Activated CD8-positive, alpha-beta memory T cell treated with anti-CD3 and anti-CD28 coated beads for 36 hours (primary cell): ENCODE data around the gene PARVA. TPM values are rescaled to one million over a fixed set of nuclear protein-coding genes. Genes with fewer than 3 reads are reported as not detected.

ENCODE experiments used
- CTCF ChIA-PET: fragments of 350-600 bp; sonication (Branson Sonifier 250); formaldehyde crosslinking; loops from one replicate; lab custom pipeline; 2021; ENCODE audit warnings: antibody characterized with exemption; lab: Charles Lee
- POLR2A ChIA-PET: fragments of 350-600 bp; sonication (Branson Sonifier 250); formaldehyde crosslinking; loops from one replicate; lab custom pipeline; 2021; ENCODE audit warnings: antibody characterized with exemption; lab: Charles Lee
- total RNA-seq, 2 experiments: library from RNA; stranded (reverse); gene quantifications; one replicate each; pipeline ENCODE4 v1.2.3, GENCODE V29; 2021

The PARVA gene
- total RNA-seq, 2 experiments from 2014 or later, result 0.06 TPM; not detected in 1

GRCh38 chr11:12472401-12473005 lies 95.1 kb downstream of the PARVA start:
- ChIA-PET POLR2A (no interaction called here), CTCF (no interaction called here)

DNA sequence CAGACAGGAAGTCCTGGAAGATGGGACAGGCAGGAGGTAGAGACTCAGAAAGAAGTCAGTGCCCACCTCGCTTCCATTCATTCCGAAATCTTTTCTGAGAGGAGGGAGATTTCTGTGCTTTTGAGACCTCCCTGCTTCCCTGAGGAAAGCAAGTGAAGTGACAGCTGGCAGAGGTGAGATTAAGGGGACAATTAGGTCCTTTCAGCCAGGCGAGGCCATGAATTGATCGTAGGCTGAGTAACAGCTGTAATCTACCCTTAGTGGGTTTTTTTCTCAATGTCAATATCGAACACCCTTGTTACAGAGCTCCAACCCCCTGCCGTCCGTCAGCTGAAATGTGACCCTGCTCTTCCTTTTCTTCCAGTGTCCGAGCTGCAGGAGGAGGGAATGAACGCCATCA lies 96.0 kb downstream of the PARVA start:
- CTCF ChIA-PET, result no interaction called here
- POLR2A ChIA-PET, result no interaction called here

DNA sequence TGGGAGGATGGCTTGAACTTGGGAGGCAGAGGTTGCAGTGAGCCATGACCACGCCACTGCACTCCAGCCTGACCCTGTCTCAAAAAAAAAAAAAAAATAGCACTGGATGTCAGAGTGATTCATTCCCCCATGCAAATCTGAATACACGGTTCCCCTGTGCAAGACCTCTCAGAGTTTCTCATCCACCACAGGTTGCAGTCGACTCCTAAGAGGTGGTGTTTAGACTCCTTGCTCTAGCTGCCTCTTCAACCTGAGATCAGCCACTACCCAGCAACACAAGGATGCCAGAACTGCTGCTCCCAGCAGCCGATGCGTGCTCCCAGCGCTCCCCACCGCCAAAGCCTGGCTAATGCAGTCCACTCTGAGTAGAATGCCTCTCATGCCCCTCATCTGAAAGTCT lies 97.5 kb downstream of the PARVA start:
- ChIA-PET CTCF (no interaction called here), POLR2A (no interaction called here)

- CTCF ChIA-PET, result no interaction called here
- POLR2A ChIA-PET, result no interaction called here
Measured at GRCh38 chr11:12478743-12479142, 101.4 kb downstream of the PARVA start.

DNA sequence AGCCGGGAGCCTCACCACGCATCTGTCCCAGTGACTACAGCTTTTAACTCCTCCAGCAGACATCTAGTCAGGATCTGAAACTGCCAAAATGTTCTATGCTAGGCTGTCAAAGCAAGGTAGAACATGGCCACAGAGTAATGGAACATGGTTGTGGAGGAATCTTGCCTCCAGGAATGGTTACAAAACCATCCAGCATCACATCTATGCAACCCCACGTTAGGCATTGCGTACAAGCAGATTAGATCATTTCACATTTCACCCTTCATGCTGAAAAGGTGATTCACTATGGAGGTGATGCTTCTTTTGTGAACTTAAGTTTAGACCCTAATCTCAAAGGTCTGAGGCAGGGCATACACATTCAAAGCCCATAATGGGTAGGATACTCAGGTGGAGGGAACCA lies 103.0 kb downstream of the PARVA start:
- ChIA-PET CTCF (no interaction called here), POLR2A (no interaction called here)

DNA sequence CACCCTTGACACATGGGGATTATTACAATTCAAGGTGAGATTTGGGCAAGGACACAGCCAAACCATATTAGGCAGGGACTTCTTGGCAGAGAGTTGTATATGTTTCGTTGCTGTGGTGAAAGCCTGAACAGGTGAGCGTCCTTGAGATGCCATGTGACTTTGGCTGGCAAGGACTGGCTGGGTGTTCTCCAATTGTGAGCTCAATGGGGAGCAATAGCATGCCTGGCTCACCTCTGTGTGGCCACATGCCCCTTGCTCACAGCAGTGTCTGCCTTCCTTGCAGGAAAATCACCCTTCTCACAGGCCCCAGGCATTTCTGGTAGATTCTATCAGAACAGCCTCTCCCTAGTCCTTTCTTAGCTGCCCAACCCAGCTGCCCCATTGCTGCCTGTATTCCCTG lies 105.5 kb downstream of the PARVA start:
- ChIA-PET CTCF (no interaction called here), POLR2A (no interaction called here)

- ChIA-PET CTCF (no interaction called here), POLR2A (no interaction called here)
Measured at GRCh38 chr11:12483604-12484003, 106.2 kb downstream of the PARVA start.

GRCh38 chr11:12485328-12485727 lies 108.0 kb downstream of the PARVA start:
- ChIA-PET POLR2A (no interaction called here), CTCF (no interaction called here)

GRCh38 chr11:12489246-12489772 lies 111.9 kb downstream of the PARVA start:
- POLR2A ChIA-PET, result no interaction called here
- CTCF ChIA-PET, result no interaction called here

- ChIA-PET POLR2A (no interaction called here), CTCF (no interaction called here)
Measured at GRCh38 chr11:12494699-12495098, 117.3 kb downstream of the PARVA start.

DNA sequence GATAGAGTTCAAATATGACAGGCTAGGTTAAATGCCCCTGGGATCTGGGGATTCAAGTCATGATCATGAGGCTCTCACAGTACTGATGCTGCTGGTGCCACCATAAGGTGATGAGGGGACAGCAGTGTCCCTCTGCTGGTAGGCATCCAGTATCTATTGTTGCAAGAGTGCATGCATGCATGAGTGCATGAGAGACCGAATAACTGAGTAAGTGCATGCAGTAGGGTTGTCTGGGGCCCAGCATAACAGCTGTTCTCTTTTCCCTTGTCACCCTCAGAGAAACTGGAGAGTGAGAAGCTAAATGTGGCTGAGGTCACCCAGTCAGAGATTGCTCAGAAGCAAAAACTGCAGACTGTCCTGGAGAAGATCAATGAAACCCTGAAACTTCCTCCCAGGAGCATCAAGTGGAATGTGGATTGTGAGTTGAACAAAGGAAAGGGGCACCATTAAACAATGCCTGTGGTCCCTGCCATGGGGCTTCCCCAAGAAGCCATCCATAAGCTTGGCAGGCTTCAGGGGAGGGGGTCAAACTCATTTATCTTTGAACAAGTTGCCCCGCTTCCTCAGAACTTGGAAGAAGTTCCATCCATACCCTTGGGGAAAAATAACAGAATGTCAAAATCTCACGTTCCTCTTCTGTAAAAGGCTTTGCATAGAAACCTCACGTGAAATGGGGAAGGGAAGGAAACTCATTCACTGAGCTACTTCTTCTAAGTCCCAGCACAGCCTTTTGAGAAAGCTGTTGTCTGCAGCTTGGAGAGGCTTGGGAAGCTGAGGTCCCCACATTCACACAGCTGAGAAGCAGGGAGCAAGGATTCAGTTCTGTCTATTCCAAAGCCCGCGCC lies 119.0 kb downstream of the PARVA start:
- ChIA-PET CTCF (interaction anchor here (1.2 kb wide), 1 partner anchor 165 kb away, joined by 3 read pairs; no protein-coding TSS in a partner anchor), POLR2A (no interaction called here)

- POLR2A ChIA-PET, result no interaction called here
- CTCF ChIA-PET, result no interaction called here
Measured at GRCh38 chr11:12497431-12497830, 120.1 kb downstream of the PARVA start.

- CTCF ChIA-PET, result no interaction called here
- POLR2A ChIA-PET, result no interaction called here
Measured at GRCh38 chr11:12499071-12499470, 121.7 kb downstream of the PARVA start.

DNA sequence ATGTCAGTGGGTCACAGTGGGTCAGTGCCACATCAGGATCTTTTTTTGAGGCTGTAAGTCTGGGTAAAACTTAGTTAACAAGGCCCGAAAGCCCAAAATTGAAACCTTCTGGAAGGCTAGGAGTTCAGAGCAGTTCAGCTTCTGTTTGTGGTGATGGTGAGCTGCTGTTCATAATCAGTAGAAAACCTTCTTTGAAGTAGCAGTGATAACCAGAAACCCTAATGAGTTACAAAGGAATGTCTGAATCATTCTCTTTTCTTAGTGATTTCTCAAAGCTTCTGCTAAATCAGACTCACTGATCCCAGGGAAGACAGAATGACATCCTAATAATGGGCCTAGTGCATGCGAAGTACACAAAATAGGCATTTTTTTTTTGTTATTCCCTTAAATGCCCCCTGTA lies 124.7 kb downstream of the PARVA start:
- ChIA-PET POLR2A (no interaction called here), CTCF (no interaction called here)

- ChIA-PET CTCF (no interaction called here), POLR2A (no interaction called here)
Measured at GRCh38 chr11:12503039-12503484, 125.7 kb downstream of the PARVA start.

- ChIA-PET POLR2A (no interaction called here), CTCF (no interaction called here)
Measured at GRCh38 chr11:12503886-12504285, 126.5 kb downstream of the PARVA start.

DNA sequence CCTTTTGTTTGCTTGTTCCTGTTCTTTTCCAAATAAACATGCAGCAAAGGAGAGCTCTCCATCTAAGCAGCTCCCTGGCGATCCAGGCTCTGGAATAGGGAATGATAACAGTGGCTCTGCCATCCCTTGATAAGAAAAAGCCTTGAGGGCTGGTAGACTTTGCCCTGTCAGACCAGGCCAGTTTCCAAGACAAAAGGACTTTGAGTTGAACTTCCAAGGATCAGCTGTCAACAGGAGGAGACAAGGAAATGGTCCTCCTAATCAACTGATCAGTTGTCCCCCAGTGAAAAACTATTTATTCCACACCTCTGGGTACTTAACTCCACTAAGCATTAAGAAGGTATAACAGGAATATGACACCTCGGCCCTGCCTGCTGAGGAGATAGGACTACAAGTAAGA lies 127.8 kb downstream of the PARVA start:
- POLR2A ChIA-PET, result no interaction called here
- CTCF ChIA-PET, result no interaction called here

DNA sequence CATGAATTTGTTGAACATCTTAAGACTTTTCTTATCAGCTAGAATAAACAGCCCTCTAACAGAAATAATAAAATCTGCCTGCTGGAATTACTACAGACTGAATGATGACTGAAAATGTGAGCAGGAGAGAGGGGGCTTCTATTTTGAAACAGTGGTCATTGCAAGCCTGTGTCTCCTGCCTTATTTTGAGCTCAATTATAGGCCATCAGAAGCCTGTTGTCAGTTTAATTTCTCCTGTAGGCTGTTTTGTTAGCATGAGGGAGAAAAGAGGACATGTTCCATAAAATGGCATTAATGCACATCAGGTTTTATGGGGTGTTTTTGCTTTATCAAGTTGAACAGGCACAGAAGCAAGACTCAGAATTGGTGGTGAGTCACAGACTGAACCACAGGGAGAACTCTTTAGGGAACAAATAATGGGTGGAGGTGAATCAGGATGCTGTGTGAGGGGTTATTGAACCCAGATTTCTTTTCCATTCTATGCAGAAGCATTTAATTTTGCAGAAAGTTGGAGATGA lies 129.1 kb downstream of the PARVA start:
- ChIA-PET CTCF (no interaction called here), POLR2A (no interaction called here)

DNA sequence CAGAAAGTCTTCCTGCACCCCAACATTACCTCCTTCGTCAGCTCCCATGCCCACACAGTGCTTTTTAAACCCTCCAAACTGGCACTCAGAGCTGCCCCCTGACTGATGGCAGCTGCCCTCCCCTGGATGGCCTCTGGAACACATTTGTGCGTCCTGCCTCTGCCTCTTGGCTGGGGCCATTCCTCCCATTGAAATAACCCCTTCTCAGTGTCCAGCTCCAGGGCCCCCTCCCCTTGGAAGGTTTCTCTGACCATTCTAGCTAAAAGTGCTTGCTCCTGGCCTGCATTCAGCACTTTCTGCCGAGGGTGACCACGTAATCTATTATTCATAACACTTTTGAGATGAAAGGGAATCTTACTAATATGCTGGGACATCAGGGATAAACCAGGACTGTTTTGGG lies 130.0 kb downstream of the PARVA start:
- ChIA-PET POLR2A (no interaction called here), CTCF (no interaction called here)

GRCh38 chr11:12508151-12508751 lies 130.9 kb downstream of the PARVA start:
- ChIA-PET CTCF (no interaction called here), POLR2A (no interaction called here)
